NCI-H748 (cell line): ENCODE results near the gene TRAF3.
"Not testable (repeated sequence)": the region's sequence is repeated elsewhere in the genome, so short reads cannot be mapped to it uniquely, and the experiment has no call there.

Experiments
- DNase-seq: peaks from one replicate; lab custom pipeline; 2025; ENCODE audit not compliant: unreplicated experiment; lab: John Stamatoyannopoulos, UW

TRAF3 gene

DNA sequence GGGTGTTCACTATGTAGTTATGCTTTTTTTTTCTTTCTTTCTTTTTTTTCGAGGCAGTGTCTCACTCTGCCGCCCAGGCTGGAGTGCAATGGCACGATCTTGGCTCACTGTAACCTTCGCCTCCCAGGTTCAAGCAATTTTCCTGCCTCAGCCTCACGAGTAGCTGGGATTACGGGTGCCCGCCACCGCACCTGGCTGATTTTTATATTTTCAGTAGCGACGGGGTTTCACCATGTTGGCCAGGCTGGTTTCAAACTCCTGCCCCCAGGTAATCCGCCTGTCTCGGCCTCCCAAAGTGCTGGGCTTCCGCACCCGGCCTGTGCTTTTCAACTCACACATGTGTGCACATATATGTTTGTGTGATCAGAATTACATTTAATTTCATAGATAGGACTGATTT is 106.3 kb downstream of the TRAF3 start:
- DNase-seq = no peak

DNA sequence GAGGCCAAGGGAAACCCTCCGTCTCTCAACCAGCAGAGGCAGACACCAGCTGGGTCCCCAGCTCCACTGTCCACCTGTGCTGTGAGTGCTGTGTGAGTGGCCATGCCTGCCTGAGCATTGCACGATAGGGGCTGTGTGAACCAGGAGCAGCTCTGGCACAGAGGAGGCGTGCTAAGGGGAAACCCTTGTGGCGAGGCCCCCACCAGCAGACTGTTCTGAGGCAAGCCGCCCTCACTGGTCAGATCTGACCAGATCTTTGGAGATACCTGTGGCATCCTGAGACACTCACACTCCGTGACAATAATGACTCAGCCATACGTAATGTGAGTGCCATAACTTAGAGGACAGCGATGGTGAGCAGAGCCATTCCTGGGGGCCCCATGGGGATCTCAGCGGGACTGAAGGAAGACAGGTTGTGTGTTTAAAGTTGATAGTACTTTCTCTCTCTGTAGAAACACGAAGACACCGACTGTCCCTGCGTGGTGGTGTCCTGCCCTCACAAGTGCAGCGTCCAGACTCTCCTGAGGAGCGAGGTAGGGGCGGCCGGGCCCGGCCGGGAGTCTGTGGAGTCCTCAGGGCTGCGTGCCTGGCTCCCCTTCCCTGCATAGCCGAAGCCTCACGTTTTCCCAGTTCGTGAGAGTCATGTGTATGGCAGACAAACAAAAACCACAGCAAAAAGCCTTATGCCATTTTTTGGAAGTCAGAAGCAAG is 108.6 kb downstream of the TRAF3 start:
- DNase-seq = no peak

DNA sequence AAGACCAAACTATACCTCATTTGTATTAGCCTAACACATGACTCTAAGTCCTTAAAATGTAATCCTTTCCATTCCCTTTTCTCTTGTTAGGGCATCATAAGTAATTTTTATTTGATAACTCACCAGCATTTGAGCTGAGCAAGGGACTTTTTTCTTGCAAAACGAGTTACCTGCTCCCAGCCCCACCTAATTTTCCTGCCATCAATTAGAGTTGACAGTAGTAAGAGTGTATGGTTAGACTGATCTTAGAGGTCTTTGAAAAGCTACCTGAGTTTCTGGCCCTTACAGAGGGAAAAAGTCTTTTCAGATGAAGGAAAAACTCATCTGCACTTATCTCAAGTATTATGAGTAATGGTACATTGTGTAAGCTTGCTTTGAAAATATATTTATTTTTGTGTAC is 111.5 kb downstream of the TRAF3 start:
- no peak for DNase-seq

DNA sequence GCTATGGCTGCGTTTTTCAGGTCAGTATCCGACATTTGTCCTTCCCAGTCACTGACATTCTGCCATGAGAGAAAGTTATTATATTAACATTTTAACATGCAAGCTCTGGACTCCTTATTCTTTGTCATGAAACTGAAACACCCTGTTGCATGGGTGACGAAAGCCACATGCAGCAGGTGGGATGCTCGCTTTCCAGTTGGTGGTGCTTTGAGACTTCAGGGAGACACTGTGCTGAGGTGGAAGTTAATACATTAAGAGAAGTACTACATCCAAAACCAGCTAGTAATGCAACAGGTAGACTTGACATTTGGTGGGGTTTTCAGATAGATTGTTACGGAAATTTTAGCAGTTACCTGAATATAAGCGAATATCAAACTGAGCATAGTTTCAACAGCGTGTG is 112.4 kb downstream of the TRAF3 start:
- no peak for DNase-seq

DNA sequence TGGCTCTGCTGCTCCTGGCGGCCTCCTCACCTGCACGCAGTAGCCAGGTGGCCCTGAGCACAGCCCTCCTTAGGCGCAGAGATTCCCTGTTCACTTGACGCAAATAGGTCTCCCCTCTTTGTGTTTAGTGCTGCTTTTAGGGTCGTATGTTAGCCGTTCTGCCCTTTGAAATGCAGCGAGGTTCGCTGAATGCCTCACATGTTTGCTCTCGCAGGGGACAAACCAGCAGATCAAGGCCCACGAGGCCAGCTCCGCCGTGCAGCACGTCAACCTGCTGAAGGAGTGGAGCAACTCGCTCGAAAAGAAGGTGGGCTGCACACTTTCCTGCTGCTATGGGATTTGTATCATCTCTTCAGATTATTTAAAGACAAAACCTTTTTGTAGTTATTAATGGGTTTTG is 113.9 kb downstream of the TRAF3 start:
- no peak for DNase-seq

- no peak for DNase-seq
Observed at GRCh38 chr14:102891556-102891955, 114.3 kb downstream of the TRAF3 start.

GRCh38 chr14:102892651-102893050 is 115.4 kb downstream of the TRAF3 start:
- no peak for DNase-seq

DNA sequence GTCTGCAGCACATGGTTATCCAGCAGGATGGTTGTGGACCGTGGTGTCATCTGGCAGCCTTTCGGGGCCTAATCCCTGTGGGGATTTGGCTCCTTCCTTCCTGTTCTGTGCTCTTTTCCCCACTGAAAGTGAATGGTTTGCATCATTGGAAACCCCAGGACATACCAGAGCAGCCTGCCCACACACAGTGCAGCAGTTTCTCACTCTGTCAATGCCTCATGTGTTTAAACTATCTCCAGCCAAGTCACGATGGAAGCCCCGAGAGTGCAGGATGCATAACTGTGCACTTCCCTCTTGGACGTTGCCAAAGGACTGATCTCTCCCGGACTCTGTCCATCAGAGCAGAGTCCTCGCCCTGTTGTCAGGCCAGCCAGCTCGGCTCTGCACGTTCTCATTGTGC is 116.2 kb downstream of the TRAF3 start:
- DNase-seq = no peak

GRCh38 chr14:102896735-102897134 is 119.5 kb downstream of the TRAF3 start:
- not testable (repeated sequence) for DNase-seq

DNA sequence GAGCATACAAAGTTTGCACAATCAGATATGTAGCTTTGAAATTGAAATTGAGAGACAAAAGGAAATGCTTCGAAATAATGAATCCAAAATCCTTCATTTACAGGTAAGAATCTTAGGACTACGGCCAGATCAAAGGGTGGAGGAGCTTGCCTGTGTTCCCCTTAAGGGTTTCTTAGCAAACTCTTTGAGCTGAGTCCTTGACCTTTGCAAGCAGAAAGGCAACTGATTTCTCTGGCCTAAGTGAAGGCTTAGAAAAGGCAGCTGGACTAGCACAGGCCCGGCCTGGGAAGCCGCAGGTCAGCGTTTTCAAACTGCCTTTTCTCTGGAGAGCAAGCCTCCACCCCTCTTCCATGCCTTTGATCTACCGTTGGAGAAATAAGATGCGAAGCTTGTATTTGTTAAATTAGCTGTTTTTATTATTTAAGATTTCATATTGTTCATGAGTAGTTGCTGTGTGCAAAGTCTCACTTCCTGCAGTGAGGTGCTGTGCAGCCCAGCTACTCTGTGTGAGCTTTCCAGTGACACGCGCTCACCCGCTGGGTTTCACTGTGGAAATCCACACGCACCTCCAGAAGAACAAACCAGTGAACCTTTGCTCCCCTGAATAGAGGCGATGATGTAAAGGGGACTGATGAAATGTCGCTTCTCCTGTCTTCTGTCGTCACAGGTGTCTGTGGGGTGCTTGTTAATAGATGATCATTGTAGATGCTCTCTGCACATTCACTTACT is 120.2 kb downstream of the TRAF3 start:
- no peak for DNase-seq

GRCh38 chr14:102898298-102898697 is 121.0 kb downstream of the TRAF3 start:
- no peak for DNase-seq

- peak; percentile 93 for DNase-seq
Observed at GRCh38 chr14:102898776-102899515, 121.7 kb downstream of the TRAF3 start.

- DNase-seq = no peak
Observed at GRCh38 chr14:102899516-102899900, 122.3 kb downstream of the TRAF3 start.

DNA sequence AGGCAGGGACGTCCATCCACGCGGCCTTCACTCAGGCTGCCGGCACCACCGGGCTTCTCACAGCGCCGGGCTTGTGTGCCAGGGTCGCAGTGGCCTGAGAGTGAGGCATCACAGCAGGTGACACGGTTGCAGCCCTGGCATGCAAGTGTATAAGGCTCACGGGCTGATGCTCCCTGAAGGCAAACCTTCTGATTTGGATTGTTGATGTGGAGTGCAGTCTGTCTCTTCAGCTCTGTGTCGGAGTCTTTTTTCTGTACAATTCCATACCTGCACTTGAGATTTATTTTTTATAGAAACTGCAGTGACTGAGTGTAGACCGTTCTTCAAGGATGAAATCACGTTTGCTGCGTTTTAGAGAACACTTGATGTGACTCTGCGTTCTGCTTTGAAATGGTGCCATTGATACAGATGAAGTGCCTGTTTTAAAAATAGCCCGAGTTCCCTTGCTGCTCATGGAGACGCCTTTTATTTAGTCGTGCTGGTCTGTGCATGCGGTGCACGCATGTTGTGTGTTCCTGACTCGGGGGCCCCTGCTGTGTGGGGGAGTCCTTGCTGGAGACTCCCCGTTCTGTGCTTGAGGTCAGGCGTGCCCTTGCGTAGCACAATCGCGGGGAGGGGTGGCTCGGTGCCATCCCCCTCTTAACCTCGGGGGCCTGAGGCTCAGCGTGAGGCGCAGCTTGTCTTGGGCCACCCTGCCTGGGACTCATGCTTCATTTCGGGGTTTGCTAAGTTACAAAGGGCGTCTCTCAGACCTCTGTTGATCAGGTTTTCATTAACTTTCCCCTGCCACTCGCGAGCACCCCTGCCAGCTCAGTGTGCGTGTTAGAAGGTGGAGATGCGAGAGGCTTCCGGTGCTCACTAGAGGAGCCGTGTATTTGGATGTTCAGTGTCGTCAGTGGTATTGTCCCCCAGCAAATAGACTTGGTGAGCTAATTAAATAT is 123.7 kb downstream of the TRAF3 start:
- DNase-seq = no peak

DNA sequence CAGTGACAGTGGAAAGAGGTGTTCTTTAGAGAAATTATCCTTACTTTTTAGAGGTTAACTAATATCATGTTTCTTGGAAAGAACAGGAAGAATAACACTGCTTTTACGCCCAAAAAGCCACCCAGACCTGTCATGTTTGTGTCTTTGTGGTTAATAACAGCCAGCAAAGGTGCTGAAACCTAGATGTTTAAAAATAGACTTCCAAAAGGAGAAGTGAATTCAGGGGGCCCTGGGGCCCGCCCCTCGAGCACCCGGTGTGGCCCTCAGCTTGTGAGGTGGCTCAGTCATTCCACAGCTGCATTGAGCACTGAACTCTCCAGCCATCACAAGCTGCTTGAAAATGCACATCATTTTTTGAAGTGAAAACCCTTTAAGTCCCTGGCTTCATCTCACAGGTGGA is 124.4 kb downstream of the TRAF3 start:
- no peak for DNase-seq

- no peak for DNase-seq
Observed at GRCh38 chr14:102902086-102902485, 124.8 kb downstream of the TRAF3 start.

DNA sequence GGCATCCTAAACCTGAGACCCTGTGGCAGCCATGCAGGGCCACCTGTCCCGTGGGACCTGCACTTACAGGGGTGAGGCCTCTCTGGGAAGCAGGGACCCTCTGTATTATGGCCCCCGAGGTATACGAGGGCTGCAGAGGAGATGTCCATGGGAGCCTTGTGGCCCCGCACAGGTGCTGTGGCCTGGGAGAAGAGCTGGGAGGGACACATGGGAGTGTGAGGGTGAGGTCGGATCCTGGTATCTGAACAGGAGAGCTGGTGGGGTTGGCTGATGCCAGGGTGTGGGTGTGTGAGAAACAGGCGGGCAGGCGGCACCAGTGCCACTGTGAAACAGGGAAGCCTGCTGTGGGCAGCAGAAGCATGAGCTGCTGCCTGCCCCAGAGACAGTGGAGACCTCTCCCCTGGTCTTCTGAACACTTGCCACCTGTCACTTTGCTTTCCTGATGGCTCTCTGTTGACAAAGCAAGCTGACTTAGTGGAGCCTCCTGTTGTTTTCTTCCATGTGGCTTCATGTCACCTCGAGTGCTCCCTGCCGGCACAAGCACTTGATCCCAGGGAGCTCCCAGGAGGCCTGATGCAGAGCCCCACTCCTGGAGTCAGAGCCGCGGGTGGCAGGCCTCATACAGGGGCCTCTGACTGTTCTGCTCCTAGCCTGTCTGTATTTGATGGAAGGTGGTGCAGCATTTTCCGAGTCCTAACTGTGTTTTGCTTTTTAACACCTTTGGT is 125.4 kb downstream of the TRAF3 start:
- no peak for DNase-seq

DNA sequence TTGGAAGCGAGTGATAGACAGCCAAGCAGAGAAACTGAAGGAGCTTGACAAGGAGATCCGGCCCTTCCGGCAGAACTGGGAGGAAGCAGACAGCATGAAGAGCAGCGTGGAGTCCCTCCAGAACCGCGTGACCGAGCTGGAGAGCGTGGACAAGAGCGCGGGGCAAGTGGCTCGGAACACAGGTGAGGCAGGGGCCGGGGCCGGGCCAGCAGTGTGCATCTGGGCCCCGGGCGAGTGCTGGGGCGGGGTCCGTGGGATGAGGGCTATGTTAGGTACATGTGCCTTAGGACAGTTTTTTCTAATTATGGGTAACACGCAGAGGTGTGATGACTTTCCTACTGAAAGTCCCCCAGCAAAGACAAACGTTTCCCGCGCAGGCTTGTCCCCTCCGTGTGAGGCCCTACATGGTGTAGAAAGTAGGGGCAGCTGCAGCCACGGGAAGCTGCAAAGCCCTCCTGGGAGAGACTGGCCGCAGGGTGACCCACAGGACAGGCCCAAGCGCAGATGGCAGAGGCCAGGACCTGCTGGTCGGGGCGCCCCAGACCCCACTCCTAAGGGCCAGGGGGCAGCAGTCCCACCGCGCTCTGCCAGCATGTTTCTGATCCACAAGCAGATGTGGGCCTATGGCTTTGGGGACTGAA is 126.1 kb downstream of the TRAF3 start:
- no peak for DNase-seq

DNA sequence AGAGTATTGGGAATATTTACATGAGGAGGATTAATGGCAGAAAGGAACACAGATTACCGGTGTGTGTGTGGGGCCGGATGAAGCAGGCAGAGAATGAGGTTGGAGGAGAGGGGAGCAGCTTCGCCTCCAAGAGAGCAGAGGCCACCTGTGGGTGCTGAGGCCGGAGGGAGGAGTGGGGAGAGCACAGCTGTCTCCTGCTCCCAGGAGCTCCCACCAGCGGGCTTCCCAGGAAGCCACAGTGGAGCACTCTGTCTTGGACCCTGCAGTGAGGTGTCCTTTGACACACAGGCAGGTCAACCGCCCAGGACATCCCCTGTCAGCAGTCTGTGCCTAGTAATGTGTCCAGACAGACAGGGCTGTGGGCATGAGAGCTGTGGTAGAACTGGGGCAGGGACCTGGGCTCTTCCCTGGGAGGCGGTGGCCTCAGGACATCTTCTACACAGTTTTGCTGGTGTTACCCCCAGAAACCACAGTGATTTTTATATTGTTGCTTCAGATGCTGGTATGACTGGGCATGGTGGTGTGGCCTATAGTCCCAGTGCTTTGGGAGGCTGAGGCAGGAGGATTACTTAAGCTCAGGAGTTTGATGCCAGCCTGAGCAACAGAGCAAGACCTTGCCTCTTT is 126.8 kb downstream of the TRAF3 start:
- DNase-seq = no peak
